ENCODE measurements around the gene PRDM11.

DNA sequence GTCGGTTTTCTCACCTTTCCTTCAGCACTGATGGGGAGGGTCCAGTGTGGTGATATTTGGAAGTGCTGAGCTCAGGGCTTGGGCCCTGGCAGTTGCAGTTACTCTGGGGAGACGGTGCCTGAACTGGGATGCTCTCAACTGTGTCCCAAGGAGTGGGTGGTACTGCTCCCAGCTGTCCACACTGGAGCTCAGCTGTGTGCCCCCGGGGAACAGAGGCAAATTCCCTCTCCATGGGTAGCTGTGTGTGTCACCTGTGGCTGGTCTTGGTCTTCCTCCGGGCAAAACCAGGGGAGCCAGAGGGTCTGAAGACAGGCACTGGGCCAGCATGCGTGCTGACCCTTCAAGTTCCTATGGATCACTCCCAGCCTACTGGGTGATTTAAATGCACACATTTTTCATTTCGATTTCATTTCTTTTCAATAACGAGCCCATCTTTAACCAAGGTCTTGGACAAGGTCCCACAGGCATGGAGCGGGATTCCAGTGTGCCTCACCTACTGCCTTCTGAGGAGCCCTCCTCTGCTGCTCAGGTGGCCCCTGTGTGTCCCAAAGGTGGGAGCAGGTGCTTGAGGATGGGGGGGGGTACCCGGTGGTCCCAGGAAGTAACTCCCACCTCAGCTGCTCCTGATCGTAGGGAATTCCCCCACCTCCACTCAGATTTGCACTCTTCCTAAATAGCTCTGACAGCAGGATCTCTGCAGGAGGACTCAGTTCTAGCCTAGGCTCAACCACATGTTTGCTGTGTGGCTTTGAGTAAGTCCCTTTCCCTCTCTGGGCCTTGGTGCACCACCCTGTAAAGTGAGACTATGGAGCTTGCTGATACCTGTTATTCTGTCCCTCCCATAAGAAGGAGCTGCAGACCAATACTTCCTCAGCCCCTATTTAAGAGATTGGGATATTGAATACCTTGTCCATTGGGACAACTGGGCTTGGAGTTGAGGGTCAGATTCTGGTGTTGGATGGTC lies 16.8 kb downstream of the PRDM11 start:
- TF ChIP-seq, protein P1, sequence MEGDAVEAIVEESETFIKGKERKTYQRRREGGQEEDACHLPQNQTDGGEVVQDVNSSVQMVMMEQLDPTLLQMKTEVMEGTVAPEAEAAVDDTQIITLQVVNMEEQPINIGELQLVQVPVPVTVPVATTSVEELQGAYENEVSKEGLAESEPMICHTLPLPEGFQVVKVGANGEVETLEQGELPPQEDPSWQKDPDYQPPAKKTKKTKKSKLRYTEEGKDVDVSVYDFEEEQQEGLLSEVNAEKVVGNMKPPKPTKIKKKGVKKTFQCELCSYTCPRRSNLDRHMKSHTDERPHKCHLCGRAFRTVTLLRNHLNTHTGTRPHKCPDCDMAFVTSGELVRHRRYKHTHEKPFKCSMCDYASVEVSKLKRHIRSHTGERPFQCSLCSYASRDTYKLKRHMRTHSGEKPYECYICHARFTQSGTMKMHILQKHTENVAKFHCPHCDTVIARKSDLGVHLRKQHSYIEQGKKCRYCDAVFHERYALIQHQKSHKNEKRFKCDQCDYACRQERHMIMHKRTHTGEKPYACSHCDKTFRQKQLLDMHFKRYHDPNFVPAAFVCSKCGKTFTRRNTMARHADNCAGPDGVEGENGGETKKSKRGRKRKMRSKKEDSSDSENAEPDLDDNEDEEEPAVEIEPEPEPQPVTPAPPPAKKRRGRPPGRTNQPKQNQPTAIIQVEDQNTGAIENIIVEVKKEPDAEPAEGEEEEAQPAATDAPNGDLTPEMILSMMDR (IDR thresholded peaks at IDR 0.05; ENCODE audit: low read length): no peak
- TF ChIP-seq EZH2 (IDR thresholded peaks at IDR 0.05; ENCODE audit: borderline replicate concordance, low read length): no peak

All from OCI-LY1 (cell line).